ENCODE data around the gene KLHDC7B. TPM values are rescaled to one million over a fixed set of nuclear protein-coding genes. Genes with fewer than 3 reads are reported as not detected.

Gene KLHDC7B
- total RNA-seq, 1 donor: 2.4 TPM

DNA sequence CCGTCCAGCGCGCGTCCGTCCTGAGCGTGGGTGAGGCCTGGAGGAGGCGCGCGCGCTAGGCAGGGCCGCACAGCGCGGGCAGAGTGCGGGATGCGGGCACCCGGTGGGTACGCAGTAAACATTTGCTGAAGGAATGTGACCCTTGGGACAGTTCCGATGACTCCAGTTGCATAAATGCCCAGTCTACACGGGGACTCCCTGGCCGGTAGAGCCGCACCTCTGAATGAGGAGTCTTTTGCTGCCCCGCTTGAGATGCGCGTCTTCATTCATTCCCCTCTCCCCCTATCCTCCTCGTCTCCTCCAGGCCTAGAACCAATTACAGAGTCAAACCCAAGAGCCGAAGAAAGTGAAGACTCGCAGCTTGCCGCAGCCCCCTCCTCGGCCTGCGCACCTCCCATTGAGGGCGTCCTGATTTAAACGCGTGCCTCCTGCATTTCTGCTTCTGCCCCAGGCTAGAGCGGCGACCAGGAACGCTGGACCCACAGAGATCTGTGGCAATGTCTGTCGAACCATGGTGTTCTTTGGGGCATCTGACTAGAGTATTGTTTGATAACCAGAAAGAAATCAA is 37.7 kb downstream of the KLHDC7B start:
- TF ChIP-seq, protein P1, sequence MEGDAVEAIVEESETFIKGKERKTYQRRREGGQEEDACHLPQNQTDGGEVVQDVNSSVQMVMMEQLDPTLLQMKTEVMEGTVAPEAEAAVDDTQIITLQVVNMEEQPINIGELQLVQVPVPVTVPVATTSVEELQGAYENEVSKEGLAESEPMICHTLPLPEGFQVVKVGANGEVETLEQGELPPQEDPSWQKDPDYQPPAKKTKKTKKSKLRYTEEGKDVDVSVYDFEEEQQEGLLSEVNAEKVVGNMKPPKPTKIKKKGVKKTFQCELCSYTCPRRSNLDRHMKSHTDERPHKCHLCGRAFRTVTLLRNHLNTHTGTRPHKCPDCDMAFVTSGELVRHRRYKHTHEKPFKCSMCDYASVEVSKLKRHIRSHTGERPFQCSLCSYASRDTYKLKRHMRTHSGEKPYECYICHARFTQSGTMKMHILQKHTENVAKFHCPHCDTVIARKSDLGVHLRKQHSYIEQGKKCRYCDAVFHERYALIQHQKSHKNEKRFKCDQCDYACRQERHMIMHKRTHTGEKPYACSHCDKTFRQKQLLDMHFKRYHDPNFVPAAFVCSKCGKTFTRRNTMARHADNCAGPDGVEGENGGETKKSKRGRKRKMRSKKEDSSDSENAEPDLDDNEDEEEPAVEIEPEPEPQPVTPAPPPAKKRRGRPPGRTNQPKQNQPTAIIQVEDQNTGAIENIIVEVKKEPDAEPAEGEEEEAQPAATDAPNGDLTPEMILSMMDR (IDR thresholded peaks at IDR 0.05; ENCODE audit: insufficient read depth, low read length): peak; percentile 28
- DNase-seq (ENCODE audit: low read depth): no peak

DNA sequence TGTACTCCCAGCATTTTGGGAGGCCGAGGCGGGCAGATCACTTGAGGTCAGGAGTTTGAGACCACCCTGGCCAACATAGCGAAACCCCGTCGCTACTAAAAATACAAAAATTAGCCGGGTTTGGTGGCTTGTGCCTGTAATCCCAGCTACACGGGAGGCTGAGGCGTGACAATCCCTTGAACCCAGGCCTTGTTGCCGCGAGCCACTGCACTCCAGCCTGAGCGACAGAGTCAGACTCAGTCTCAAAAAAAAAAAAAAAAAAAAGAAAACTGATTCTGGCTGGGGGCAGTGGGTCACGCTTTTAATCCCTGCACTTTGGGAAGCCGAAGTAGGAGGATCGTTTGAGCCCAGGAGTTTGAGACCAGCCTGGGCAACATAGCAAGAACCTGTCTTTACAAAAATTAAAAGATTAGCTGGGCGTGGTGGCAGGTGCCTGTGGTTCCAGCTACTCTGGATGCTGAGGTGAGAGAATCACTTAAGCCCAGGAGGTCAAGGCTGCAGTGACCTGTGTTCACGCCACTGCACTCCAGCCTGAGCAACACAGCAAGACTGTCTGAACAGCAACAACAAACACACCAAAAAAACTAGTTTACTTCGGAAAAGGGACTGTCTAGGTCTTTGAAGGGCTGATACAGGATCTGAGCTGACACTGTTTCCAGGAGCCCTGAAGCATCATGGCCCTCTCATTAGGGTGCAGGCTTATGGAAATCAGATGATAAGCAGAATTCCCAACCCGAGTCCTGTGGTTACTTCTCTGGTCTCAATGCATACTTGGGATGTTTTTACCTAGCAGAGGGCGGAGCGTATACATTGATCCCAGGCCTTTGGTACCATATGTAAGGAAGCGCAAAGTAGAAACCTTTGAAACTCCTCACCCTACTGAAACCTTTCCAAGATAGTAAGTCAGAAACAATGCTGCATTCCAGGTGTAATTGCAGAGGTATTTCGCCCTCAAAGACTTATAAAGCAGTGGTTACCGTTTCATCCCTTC is 38.7 kb downstream of the KLHDC7B start:
- no peak overlapping the region for H3K4me3 ChIP-seq (ENCODE audit: low read depth, low read length)
- TF ChIP-seq, protein P1 (IDR thresholded peaks at IDR 0.05; ENCODE audit: insufficient read depth, low read length): no peak
- DNase-seq (ENCODE audit: low read depth): no peak

More for the DNA sequence above, 37.7 kb downstream of the KLHDC7B start:
- peak overlapping the region; percentile 87 for H3K4me3 ChIP-seq (ENCODE audit: low read depth, low read length)

DNA sequence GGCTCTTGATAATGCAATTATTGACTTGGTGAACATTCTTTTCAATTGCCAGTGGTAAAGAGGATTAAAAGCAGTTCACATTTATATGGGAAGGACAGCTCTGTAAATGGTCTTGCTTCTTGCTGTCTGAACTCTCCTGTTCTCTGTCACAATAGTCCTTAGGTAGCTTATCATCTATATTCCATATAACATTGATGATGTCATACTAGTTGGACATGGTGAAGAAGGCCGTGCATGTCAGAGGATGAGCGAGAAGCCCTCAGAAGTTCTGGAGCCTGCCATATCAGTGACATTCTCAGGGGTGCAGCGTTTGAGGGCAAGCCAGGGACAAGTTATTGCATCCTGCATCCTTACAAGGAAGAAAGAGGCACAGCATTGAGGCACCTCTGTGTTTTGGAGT is 39.5 kb downstream of the KLHDC7B start:
- no peak overlapping the region for H3K4me3 ChIP-seq (ENCODE audit: low read depth, low read length)
- TF ChIP-seq, protein P1 (IDR thresholded peaks at IDR 0.05; ENCODE audit: insufficient read depth, low read length): no peak
- no peak for DNase-seq (ENCODE audit: low read depth)

DNA sequence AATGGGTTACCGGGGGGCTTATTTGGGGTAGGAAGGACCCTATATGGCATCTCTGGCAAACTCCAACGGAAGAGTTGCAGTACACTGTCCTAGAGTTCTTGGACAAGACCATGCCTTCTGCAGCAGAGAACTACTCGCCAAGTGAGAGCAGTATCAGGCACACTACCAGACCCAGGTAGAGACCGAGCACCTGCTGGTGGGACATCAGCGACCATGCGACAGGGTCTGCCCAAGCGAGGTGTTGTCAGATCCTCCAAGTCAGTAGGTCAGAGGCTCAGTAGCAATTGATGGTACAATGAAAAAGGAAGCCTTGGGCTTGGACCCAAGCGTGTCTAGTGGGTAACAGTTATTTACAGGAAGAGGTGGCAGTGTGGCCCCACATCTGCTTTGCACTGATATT is 40.1 kb downstream of the KLHDC7B start:
- H3K4me3 ChIP-seq (ENCODE audit: low read depth, low read length): no peak overlapping the region
- TF ChIP-seq, protein P1 (IDR thresholded peaks at IDR 0.05; ENCODE audit: insufficient read depth, low read length): no peak
- DNase-seq (ENCODE audit: low read depth): no peak

DNA sequence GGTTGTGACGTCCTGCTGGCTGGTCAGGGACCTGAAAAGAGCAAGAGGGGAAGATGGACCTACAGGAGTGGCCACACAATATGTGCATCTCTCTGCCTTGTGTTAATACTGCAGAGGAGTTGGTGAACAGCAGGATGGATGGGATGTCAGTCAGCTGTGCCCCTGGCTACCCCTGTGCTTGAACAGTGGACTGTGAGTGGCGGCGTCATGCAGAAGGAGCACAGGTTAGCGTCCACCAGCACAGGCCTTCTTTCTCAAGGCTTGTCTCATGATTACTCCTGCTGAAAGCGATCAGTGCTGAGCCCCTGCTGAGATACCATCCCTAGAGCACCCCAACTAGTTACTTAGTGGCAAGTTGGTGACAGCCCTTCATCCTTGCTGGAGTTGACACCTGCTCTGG is 40.7 kb downstream of the KLHDC7B start:
- no peak for DNase-seq (ENCODE audit: low read depth)

DNA sequence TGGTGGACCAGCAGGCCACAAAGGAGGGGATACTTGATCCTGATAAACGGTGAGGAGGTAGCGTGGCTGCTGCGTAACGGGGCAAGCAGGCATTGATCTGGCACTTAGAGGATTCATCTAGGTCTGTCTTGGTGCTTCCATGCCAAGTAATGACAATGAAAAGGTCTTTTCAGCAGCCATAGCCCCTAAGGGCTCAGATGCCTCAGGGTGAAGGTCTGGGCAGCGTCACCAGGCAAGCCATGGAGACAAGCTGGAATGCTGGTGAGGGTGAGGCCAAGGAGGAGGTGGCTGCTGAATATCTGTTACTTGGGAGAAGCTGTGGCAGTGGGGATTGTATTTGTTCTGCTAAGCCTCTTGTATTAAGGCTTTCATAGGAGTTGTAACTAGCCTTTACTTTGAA is 41.7 kb downstream of the KLHDC7B start:
- no peak for DNase-seq (ENCODE audit: low read depth)
- H3K4me3 ChIP-seq (ENCODE audit: low read depth, low read length): no peak overlapping the region
- TF ChIP-seq, protein P1 (IDR thresholded peaks at IDR 0.05; ENCODE audit: insufficient read depth, low read length): no peak

More for the DNA sequence above, 40.7 kb downstream of the KLHDC7B start:
- H3K4me3 ChIP-seq (ENCODE audit: low read depth, low read length): no peak overlapping the region
- TF ChIP-seq, protein P1 (IDR thresholded peaks at IDR 0.05; ENCODE audit: insufficient read depth, low read length): no peak

Measured in fibroblast of the aortic adventitia (primary cell).